ENCODE results near the gene AGO4. TPM values are rescaled to one million over a fixed set of nuclear protein-coding genes. Genes with fewer than 3 reads are reported as not detected.
"Not testable (repeated sequence)": the region's sequence is repeated elsewhere in the genome, so short reads cannot be mapped to it uniquely, and the experiment has no call there.

AGO4 gene
- polyA plus RNA-seq, 1 donor, result 19.9 TPM

DNA sequence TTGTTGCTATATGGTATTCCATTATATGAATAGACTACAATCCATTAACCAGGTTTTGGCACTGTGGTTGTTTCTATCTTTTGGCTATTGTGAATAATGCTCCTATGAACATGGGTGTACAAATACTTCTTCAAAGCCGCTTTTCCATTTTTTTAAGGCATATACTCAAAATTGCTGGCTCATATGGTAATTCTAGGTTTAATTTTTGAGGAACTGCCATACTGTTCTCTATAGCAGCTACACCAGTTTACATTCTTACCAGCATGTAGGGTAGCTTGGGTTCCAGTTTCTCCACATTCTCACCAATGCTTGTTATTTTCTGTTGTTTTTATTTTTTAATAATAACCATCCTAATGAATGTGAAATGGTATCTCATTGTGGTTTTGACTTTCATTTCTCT lies 55.3 kb downstream of the AGO4 start:
- no peak overlapping the region for H3K4me3 ChIP-seq (ENCODE audit: low read length)
- DNase-seq, result no peak
- no peaks in the 10 kb centered on the region for H3K9me3 ChIP-seq (ENCODE audit: control insufficient read depth, low read depth, low read length)
- no CpG with 5 or more reads among the region's 1 CpG for WGBS (ENCODE audit: insufficient coverage, low lambda C conversion rate)
- H3K4me1 ChIP-seq (ENCODE audit: control insufficient read depth, insufficient read depth, low read length), result no peaks in the 10 kb centered on the region
- no peak overlapping the region for H3K27ac ChIP-seq (ENCODE audit: low read length)
- no peaks in the 10 kb centered on the region for H3K36me3 ChIP-seq (ENCODE audit: control insufficient read depth, insufficient read depth, low read length)
- no peaks in the 10 kb centered on the region for H3K27me3 ChIP-seq (ENCODE audit: control insufficient read depth, insufficient read depth, low read length)

DNA sequence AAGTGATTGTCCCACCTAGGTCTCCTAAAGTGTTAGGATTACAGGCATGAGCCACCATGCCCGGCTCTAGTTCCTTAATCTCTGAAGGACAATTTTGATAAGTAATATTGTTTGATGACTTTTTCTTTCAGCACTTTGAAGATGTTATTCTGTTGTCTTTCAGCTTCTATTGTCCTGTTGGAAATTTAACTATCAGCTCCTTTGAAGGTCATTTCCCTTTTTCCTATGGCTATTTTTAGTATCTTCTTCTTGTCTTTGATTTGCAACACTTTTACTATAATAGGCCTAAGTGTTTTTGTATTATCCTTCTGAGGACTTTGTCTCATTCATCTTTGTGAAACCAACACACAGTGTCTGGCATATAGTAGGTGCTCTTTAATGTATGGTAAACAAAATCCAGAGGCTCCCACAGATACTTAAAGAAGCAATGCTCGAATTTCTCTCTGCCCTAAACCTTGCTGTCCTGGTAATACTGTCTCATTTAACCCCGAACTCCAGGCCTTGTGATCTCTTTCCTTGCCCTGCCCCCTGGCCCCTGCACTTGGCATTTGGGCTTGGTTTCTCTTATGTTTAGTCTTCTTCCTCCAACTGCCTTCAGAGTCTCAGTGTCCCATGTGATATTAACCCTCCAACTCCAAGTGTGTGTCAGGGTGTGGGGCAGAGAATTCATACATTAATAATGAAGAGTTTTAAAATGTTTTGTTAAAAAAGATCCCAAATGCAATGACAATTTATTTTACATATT lies 56.2 kb downstream of the AGO4 start:
- WGBS (ENCODE audit: insufficient coverage, low lambda C conversion rate), result no CpG with 5 or more reads among the region's 3 CpGs
- H3K9me3 ChIP-seq (ENCODE audit: control insufficient read depth, low read depth, low read length), result no peaks in the 10 kb centered on the region
- H3K4me1 ChIP-seq (ENCODE audit: control insufficient read depth, insufficient read depth, low read length), result no peaks in the 10 kb centered on the region
- DNase-seq, result no peak
- H3K4me3 ChIP-seq (ENCODE audit: low read length), result no peak overlapping the region
- no peak overlapping the region for H3K27ac ChIP-seq (ENCODE audit: low read length)
- no peaks in the 10 kb centered on the region for H3K27me3 ChIP-seq (ENCODE audit: control insufficient read depth, insufficient read depth, low read length)
- H3K36me3 ChIP-seq (ENCODE audit: control insufficient read depth, insufficient read depth, low read length), result no peaks in the 10 kb centered on the region

DNA sequence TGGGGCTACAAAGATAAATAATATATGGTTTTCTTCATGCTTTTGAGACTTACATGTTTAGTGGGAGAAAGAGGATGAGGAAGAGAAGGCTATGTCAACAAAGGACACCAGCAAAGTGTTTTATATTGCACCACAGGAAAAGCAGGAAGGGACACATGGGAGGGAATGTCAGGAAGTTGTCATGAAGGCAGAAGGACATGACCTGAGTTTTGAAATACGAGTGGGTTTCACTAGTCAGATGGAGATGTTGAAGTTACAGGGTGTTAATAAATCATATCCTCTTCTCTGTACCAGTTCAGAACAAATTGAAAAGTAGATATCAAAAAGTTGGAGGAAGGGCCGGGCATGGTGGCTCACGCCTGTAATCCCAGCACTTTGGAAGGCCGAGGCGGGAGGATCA lies 57.0 kb downstream of the AGO4 start:
- Histone ChIP-seq H3K4me1 (ENCODE audit: control insufficient read depth, insufficient read depth, low read length) (no peaks in the 10 kb centered on the region), H3K27ac (ENCODE audit: low read length) (no peak overlapping the region), H3K4me3 (ENCODE audit: low read length) (no peak overlapping the region), H3K27me3 (ENCODE audit: control insufficient read depth, insufficient read depth, low read length) (no peaks in the 10 kb centered on the region), H3K9me3 (ENCODE audit: control insufficient read depth, low read depth, low read length) (no peaks in the 10 kb centered on the region), H3K36me3 (ENCODE audit: control insufficient read depth, insufficient read depth, low read length) (no peaks in the 10 kb centered on the region)
- WGBS (ENCODE audit: insufficient coverage, low lambda C conversion rate), result 100% methylated on average over 3 of the region's 5 CpGs
- no peak for DNase-seq

DNA sequence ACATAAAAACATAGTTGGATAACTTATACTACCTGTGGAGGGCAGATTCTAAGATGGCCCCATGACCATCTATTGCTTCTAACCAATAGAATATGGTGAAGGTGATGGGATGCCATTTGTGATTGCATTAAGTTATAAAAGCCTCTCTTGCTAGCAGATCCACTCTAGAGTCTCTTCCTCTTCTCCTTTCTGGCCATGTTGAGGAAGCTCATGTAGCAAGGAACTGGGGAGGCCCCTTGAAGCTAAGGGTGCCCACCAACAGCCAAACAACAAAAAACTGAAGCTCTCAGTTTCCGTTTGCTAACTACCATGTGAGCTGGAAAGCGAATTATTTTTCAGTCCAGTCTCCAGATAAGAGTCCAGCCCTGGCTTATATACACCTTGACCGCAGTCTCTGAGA lies 59.2 kb downstream of the AGO4 start:
- Histone ChIP-seq H3K4me1 (ENCODE audit: control insufficient read depth, insufficient read depth, low read length) (no peaks in the 10 kb centered on the region), H3K9me3 (ENCODE audit: control insufficient read depth, low read depth, low read length) (no peaks in the 10 kb centered on the region), H3K27ac (ENCODE audit: low read length) (no peak overlapping the region), H3K4me3 (ENCODE audit: low read length) (no peak overlapping the region), H3K27me3 (ENCODE audit: control insufficient read depth, insufficient read depth, low read length) (no peaks in the 10 kb centered on the region), H3K36me3 (ENCODE audit: control insufficient read depth, insufficient read depth, low read length) (no peaks in the 10 kb centered on the region)
- no peak for DNase-seq
- no CpG with 5 or more reads among the region's 3 CpGs for WGBS (ENCODE audit: insufficient coverage, low lambda C conversion rate)

GRCh38 chr1:35869245-35869950 lies 61.6 kb downstream of the AGO4 start:
- 91% methylated on average over 13 of the region's 34 CpGs for WGBS (ENCODE audit: insufficient coverage, low lambda C conversion rate)
- not testable (repeated sequence) for H3K4me1 ChIP-seq (ENCODE audit: control insufficient read depth, insufficient read depth, low read length); H3K27me3 ChIP-seq (ENCODE audit: control insufficient read depth, insufficient read depth, low read length); H3K27ac ChIP-seq (ENCODE audit: low read length); H3K36me3 ChIP-seq (ENCODE audit: control insufficient read depth, insufficient read depth, low read length); DNase-seq; H3K9me3 ChIP-seq (ENCODE audit: control insufficient read depth, low read depth, low read length); H3K4me3 ChIP-seq (ENCODE audit: low read length)

DNA sequence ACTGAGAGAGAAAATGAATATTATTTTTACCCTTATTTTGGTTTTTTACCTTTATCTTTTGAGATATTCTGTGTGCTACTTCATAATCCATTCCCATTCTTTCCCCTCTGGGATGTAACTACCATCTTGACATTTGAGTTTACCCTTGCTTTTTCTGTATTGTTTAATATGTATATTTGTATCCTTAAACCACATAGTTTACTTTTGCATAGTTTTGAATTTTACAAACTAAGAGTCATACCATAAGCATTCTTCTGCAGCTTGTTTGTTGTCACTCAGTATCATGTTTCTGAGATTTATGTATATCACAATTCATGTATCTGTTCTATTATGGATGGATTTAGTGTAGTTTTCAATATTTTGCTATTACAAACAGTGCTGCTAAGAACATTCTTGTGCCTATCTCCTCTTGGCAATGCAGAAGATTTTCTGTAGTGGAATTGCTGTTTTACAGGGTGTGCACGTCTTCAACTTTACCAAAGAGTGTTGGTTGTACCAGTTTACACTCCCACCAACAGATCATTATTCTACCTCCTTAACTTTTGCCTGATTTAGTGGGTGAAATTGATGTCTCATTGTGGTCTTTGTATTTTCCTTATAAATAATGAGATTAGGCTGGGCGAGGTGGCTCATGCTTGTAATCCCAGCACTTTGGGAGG lies 63.0 kb downstream of the AGO4 start:
- DNase-seq, result no peak
- no CpG with 5 or more reads among the region's 2 CpGs for WGBS (ENCODE audit: insufficient coverage, low lambda C conversion rate)
- H3K4me1 ChIP-seq (ENCODE audit: control insufficient read depth, insufficient read depth, low read length), result no peaks in the 10 kb centered on the region
- no peak overlapping the region for H3K27ac ChIP-seq (ENCODE audit: low read length)
- no peaks in the 10 kb centered on the region for H3K27me3 ChIP-seq (ENCODE audit: control insufficient read depth, insufficient read depth, low read length)
- no peaks in the 10 kb centered on the region for H3K36me3 ChIP-seq (ENCODE audit: control insufficient read depth, insufficient read depth, low read length)
- no peaks in the 10 kb centered on the region for H3K9me3 ChIP-seq (ENCODE audit: control insufficient read depth, low read depth, low read length)
- no peak overlapping the region for H3K4me3 ChIP-seq (ENCODE audit: low read length)

GRCh38 chr1:35873243-35873750 lies 65.5 kb downstream of the AGO4 start:
- no peak for DNase-seq
- 80% methylated on average over 2 of the region's 4 CpGs for WGBS (ENCODE audit: insufficient coverage, low lambda C conversion rate)
- Histone ChIP-seq H3K9me3 (ENCODE audit: control insufficient read depth, low read depth, low read length) (no peaks in the 10 kb centered on the region), H3K27me3 (ENCODE audit: control insufficient read depth, insufficient read depth, low read length) (no peaks in the 10 kb centered on the region), H3K27ac (ENCODE audit: low read length) (no peak overlapping the region), H3K36me3 (ENCODE audit: control insufficient read depth, insufficient read depth, low read length) (no peaks in the 10 kb centered on the region), H3K4me1 (ENCODE audit: control insufficient read depth, insufficient read depth, low read length) (no peaks in the 10 kb centered on the region), H3K4me3 (ENCODE audit: low read length) (no peak overlapping the region)

DNA sequence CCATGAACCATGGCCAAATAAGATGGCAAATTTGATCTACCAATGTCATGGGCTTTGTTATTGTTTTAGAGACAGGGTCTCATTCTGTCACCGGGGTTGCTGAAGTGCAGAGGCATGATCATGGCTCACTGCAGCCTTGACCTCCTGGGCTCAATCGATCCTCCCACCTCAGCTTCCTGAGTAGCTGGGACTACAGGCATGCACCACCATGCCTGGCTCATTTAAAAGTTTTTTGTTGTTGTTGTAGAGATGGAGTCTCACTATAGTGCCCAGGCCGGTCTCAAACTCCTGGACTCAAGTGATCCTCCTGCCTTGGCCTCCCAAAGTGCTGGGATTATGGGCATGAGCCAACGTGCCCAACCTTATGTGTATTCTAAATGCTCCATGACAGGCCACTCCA lies 66.3 kb downstream of the AGO4 start:
- not testable (repeated sequence) for H3K27ac ChIP-seq (ENCODE audit: low read length); H3K4me1 ChIP-seq (ENCODE audit: control insufficient read depth, insufficient read depth, low read length)
- no CpG with 5 or more reads among the region's 4 CpGs for WGBS (ENCODE audit: insufficient coverage, low lambda C conversion rate)

GRCh38 chr1:35876988-35877387 lies 69.2 kb downstream of the AGO4 start:
- no CpG with 5 or more reads among the region's 5 CpGs for WGBS (ENCODE audit: insufficient coverage, low lambda C conversion rate)
- no peak overlapping the region for H3K27ac ChIP-seq (ENCODE audit: low read length)
- no peaks in the 10 kb centered on the region for H3K9me3 ChIP-seq (ENCODE audit: control insufficient read depth, low read depth, low read length)
- no peak overlapping the region for H3K4me3 ChIP-seq (ENCODE audit: low read length)
- H3K27me3 ChIP-seq (ENCODE audit: control insufficient read depth, insufficient read depth, low read length), result no peaks in the 10 kb centered on the region
- no peak for DNase-seq
- no peaks in the 10 kb centered on the region for H3K36me3 ChIP-seq (ENCODE audit: control insufficient read depth, insufficient read depth, low read length)
- H3K4me1 ChIP-seq (ENCODE audit: control insufficient read depth, insufficient read depth, low read length), result peaks cover 8% of the 10 kb centered on the region

More for the DNA sequence above, 66.3 kb downstream of the AGO4 start:
- H3K9me3 ChIP-seq (ENCODE audit: control insufficient read depth, low read depth, low read length); DNase-seq; H3K27me3 ChIP-seq (ENCODE audit: control insufficient read depth, insufficient read depth, low read length); H3K36me3 ChIP-seq (ENCODE audit: control insufficient read depth, insufficient read depth, low read length); H3K4me3 ChIP-seq (ENCODE audit: low read length): not testable (repeated sequence)

GRCh38 chr1:35881850-35882273 lies 74.0 kb downstream of the AGO4 start:
- H3K4me1 ChIP-seq (ENCODE audit: control insufficient read depth, insufficient read depth, low read length), result peaks cover 25% of the 10 kb centered on the region
- 29% methylated on average over 2 of the region's 4 CpGs for WGBS (ENCODE audit: insufficient coverage, low lambda C conversion rate)
- no peaks in the 10 kb centered on the region for H3K36me3 ChIP-seq (ENCODE audit: control insufficient read depth, insufficient read depth, low read length)
- no peaks in the 10 kb centered on the region for H3K27me3 ChIP-seq (ENCODE audit: control insufficient read depth, insufficient read depth, low read length)
- no peak overlapping the region for H3K27ac ChIP-seq (ENCODE audit: low read length)
- peak in 1 of 2 donors; percentile 40 for DNase-seq
- H3K4me3 ChIP-seq (ENCODE audit: low read length), result no peak overlapping the region
- H3K9me3 ChIP-seq (ENCODE audit: control insufficient read depth, low read depth, low read length), result no peaks in the 10 kb centered on the region

Data from large intestine (tissue), 3 donors.